ENCODE data around the gene PPP4R4.
A peak's percentile ranks its signal among the peaks of the same experiment; 100 is the strongest.

The PPP4R4 gene, protein sequence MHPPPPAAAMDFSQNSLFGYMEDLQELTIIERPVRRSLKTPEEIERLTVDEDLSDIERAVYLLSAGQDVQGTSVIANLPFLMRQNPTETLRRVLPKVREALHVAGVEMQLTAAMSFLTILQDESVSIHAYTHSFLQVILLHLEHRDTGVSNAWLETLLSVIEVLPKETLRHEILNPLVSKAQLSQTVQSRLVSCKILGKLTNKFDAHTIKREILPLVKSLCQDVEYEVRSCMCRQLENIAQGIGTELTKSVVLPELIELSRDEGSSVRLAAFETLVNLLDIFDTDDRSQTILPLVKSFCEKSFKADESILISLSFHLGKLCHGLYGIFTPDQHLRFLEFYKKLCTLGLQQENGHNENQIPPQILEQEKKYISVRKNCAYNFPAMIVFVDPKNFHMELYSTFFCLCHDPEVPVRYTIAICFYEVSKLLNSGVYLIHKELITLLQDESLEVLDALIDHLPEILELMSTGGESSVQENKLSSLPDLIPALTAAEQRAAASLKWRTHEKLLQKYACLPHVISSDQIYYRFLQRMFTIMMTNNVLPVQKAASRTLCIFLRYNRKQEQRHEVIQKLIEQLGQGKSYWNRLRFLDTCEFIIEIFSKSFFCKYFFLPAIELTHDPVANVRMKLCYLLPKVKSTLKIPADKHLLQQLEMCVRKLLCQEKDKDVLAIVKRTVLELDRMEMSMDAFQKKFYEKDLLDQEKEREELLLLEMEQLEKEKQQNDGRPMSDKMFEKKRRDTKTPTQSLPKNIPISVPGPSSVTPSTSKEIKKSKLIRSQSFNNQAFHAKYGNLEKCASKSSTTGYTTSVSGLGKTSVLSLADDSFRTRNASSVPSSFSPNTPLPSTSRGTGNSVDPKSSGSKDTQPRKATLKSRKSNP

DNA sequence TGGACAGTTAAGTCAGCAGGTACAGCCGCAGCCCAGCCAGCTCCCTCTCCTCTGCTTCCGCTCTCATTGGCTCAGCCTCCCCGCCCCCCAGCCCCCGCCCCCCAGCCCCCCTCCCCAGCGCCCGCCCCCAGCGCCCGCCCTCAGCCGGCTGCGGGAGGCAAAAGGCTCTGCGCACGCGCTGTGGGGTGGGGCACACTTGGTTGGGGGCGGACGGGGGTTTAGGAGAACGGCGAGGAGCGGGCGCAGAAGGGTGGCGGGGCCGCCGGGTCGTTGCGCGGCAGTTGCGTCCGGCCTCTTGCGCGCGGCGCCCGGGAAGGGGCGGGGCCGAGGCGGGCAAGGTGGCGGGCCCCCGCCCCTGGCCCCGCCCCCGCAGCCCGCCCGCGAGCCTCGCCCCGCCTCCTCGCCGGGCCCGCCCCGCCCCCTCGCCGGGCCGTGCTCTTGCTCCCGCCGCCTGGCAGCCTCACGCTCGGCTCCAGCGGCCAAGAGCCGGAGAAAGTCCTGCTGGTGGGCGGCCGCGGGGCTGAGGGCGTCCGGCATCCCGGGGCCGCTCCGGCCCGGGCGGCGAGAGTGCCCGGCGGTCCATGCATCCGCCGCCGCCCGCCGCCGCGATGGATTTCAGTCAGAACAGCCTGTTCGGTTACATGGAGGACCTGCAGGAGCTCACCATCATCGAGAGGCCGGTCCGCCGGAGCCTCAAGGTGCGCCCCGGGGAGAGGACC is at the start of gene PPP4R4:
PPP4R4 (plus strand) TSS at position 438 of the 719 bp plus-strand sequence; CDS start at position 582, 144 bp downstream.
- peak; percentile 71 for DNase-seq (ENCODE audit: low read depth)

GRCh38 chr14:94124582-94125377 is 49.3 kb upstream of the PPP4R4 start:
- no peak for DNase-seq (ENCODE audit: low read depth)

DNA sequence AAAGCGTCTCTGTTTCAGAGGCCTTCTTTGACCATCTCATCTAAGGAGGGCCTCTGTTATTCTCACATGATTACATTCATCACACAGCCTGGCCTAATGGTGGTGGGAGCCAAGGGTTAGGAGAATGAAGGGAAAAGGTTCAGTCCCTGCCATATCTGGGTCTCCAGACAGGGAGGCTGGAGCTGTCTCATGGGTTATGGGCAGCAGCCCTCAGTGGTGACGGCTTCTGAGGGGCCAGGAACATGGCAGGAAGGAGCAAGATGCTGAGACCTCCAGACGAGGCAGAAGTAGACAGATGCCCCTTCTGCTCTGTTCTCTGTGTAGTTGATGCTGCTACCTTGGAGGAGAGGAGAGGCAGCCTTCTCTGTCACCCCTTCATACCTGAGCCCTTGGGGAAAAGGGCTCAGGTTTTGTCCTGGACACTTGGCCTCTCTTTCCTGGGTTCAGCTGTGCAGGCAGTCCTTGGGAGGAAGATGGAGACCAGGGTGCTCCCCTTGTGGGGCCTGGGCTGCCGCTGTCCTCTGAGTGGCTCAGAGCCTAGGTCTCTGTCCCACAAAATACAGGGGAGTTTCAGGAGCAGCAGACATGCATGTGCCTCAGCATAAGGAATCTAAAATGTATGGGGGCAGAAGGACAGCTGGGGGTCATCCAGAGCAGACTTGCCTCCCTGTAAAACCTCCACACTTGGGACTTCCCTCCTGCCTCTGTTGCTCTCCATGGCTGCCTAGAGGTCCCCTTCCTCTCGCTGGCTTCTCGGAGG is 48.3 kb upstream of the PPP4R4 start:
- DNase-seq (ENCODE audit: low read depth) = no peak

DNA sequence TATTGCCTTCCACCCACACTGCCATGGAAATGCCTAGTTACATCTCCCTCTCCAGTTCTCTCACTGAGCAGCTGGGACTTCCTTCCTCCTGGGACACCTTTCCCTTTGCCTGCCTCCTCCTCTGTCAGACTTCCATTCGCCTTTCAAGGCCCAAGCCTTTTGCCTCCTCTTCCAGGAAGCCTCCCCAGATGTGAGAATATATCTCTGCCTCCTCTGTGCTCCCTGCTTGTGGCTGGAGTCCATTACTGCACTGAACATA is 47.8 kb upstream of the PPP4R4 start:
- no peak for DNase-seq (ENCODE audit: low read depth)

DNA sequence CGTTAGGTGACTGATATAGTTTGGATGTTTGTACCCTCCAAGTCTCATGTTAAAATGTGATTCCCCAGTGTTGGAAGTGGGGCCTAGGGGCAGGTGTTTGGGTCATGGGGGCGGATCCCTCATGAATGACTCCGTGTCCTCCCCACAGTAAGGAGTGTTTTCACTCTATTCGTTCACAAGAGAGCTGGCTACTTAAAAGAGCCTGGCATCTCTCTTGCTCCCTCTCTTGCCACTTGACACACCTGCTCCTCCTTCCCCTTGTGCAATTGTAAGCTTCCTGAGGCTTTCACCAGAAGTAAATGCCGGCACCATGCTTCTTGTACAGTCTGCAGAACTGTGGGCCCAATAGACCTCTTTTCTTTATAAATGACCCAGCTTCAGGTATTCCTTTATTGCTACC is 47.3 kb upstream of the PPP4R4 start:
- DNase-seq (ENCODE audit: low read depth) = no peak

- DNase-seq (ENCODE audit: low read depth) = no peak
Observed at GRCh38 chr14:94127330-94127729, 46.8 kb upstream of the PPP4R4 start.

DNA sequence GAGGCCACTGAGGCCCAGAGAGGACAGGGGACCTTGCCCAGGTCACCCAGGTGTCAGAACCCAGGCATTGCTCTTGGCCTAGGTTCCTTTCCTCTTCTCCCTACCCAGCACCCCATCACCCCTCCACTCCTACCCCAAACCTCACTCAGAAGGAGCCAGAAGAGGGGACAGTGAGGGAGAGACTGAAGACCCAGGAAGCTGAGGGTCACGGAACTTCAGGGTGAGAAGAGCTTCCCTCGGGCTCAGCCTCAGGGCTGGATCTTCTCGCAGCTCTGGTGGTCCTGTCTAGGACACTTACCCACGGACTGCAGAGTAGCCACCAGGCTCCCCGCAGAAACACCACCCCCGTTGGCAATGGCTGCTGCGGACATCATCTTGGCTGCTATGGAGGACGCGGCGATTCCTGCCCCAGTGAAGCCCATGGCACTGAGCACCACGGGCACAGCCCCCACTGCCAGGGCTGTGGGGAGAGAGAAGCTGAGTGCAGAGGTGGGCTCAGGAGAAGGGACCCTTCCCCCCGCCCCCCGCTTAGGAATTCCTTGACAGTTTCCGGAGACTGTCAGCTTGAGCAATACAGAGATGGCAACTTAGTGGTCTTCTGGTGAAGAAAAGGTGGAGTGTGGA is 45.8 kb upstream of the PPP4R4 start:
- no peak for DNase-seq (ENCODE audit: low read depth)

DNA sequence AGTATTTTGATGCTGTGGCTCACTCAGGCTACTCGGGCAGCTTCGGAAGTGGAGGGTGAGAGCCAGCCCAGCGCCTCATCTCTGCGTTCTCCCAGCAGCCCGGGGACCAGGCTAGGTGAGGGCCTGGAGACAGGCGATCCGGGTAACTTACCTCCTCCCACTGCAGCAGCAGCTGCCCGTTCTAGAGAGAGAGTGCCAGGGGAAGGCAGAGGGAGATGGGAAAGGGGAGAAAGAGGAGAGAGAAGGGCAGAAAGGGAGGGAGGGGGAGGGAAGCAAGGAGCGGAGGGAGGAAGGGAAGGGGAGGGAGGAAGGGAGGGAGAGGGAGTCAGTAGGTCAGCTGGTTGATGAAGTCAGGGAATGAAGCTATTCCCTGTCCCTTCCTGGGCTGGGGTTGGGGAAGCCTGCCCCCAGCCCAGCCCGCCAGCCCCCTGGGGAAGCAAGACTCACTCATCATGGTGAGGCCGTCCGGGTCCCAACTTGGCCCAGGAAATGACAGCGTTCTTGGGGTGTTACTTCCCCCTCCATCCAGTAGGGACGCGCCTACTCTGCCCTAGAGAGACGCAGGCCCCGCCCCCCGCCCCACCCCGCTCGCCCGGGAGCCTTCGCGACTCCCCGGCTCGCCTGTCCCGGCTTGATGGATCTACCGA is 44.9 kb upstream of the PPP4R4 start, which contains the start of gene IFI27L2:
IFI27L2 (minus strand) TSS at position 494 of the 647 bp plus-strand sequence; CDS start at position 454, 40 bp downstream.
- peak; percentile 34 for DNase-seq (ENCODE audit: low read depth)

DNA sequence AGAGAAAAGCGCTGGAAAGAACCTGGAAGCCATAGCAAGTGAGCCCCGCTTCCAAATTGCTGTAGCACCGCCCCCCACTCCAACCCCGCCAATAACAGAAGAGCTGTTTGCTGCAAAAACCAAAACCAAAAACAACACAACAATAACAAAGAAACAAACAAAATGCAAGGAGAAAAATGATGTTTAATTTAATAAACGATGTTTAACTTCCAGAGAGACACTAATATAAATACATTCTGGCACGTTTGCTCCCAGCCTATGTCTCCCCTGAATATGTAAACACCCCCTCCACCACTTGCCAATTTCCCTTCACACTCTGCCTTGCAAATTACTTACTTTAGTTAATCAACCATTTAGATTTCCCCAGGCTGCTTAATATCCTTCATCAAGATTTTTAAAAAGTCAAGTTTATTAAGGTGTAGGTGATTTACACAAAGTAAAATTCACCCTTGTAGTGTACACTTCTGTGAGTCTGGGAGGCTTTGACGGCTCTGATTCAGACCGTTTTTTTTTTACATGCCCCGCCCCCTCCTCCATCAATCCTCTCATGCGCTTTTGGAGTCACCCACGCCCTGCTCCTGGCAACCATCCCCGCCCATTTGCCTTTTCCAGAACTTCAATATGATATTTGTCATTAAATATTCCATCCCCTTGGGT is 44.2 kb upstream of the PPP4R4 start:
- DNase-seq (ENCODE audit: low read depth) = no peak

GRCh38 chr14:94132285-94132887 is 41.7 kb upstream of the PPP4R4 start:
- DNase-seq (ENCODE audit: low read depth) = peak; percentile 46

DNA sequence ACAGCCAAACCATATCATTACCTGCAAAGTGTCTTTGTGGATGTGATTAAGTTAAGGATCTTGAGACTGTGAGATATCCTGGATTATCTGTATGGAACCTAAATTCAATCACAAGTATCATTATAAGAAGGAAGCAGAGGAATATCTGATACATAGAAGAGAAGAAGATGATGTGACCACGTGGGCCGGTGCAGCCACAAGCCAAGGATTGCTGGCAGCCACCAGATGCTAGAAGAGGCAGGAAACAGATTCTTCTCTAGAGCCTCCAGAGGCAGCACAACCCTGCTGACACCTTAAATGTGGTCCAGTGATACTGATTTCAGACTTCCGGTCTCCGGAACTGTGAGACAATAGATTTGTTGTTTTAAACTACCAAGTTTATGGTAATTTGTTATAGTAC is 38.6 kb upstream of the PPP4R4 start:
- DNase-seq (ENCODE audit: low read depth) = no peak

DNA sequence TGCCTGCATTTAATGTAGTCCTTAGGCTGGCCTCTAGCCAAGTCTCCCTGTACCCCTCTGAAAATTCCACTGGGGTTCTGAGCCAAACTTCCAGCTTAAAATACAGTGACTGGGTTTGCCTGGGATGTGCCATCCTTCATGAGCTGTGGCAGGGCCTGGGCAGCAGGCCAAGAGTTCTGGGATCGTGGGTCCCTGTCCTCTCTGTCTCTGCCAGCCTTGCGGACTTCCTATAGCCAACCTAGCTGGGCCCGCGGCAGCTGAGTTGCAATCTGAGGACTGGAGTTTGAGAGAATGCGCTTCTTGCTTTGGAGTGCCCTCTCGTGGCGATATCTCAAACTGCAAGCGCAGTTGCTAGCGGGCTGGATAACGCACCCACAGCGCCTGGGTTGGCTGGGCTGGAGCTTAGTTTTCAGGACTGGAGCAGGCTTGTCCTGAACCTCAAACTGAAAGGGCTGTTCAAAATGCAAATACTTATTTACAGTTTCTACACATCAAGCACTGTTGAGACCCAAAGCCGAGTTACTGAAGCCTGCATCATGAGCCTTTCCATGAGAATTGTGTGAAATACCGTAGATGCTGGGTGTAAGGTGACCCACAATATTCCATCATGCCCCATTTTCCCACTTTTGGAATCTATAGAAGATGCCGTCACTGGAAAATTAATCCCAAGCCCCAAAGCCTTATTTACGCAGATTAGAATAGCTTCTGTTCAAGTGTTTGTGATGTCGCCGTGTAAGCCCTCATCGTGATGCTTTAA is 37.4 kb upstream of the PPP4R4 start:
- DNase-seq (ENCODE audit: low read depth) = peak; percentile 82

- DNase-seq (ENCODE audit: low read depth) = no peak
Observed at GRCh38 chr14:94138251-94138650, 35.9 kb upstream of the PPP4R4 start.

- DNase-seq (ENCODE audit: low read depth) = no peak
Observed at GRCh38 chr14:94139006-94139405, 35.1 kb upstream of the PPP4R4 start.

GRCh38 chr14:94139421-94139820 is 34.7 kb upstream of the PPP4R4 start:
- DNase-seq (ENCODE audit: low read depth) = no peak

GRCh38 chr14:94142247-94142646 is 31.9 kb upstream of the PPP4R4 start:
- no peak for DNase-seq (ENCODE audit: low read depth)

- no peak for DNase-seq (ENCODE audit: low read depth)
Observed at GRCh38 chr14:94142836-94143235, 31.3 kb upstream of the PPP4R4 start.

GRCh38 chr14:94143239-94143638 is 30.9 kb upstream of the PPP4R4 start:
- no peak for DNase-seq (ENCODE audit: low read depth)

Measured in activated gamma-delta T cell treated with anti-CD3 and anti-CD28 coated beads, Interleukin-2, amount 50 U/mL, for 16 hours (primary cell).